HUES64 (cell line): ENCODE results near the gene SNX21.

Source experiments
- H3K27ac ChIP-seq: 2 replicates; pipeline ENCODE4 v1.7.0; 2013; ENCODE audit warnings: low read depth, low read length, inconsistent platforms
- H3K27me3 ChIP-seq: 2 replicates; pipeline ENCODE4 v1.6.1; 2013; ENCODE audit warnings: mild to moderate bottlenecking, low read length; ENCODE audit not compliant: insufficient read depth
- H3K36me3 ChIP-seq: 2 replicates; pipeline ENCODE4 v1.6.1; 2013; ENCODE audit warnings: mild to moderate bottlenecking, low read length; ENCODE audit not compliant: insufficient read depth
- H3K4me1 ChIP-seq: 2 replicates; pipeline ENCODE4 v1.6.1; 2013; ENCODE audit warnings: mild to moderate bottlenecking, low read length, moderate library complexity; ENCODE audit not compliant: insufficient read depth
- H3K4me3 ChIP-seq: 2 replicates; pipeline ENCODE4 v1.5.1; 2013; ENCODE audit warnings: mild to moderate bottlenecking, low read length, moderate library complexity
- H3K9ac ChIP-seq: 2 replicates; pipeline ENCODE4 v1.6.1; 2013; ENCODE audit warnings: mild to moderate bottlenecking, low read depth, low read length
- H3K9me3 ChIP-seq: 2 replicates; pipeline ENCODE4 v1.6.1; 2013; ENCODE audit warnings: low read depth, low read length; ENCODE audit not compliant: insufficient read depth
- WGBS: fragments of 150-250, 120-280 bp; methylation state at CpG from one replicate; pipeline ENCODE4 v1.1.7; 2013; ENCODE audit warnings: missing lambda C conversion rate; 5-methylcytosine and 5-hydroxymethylcytosine counted together

SNX21 gene

DNA sequence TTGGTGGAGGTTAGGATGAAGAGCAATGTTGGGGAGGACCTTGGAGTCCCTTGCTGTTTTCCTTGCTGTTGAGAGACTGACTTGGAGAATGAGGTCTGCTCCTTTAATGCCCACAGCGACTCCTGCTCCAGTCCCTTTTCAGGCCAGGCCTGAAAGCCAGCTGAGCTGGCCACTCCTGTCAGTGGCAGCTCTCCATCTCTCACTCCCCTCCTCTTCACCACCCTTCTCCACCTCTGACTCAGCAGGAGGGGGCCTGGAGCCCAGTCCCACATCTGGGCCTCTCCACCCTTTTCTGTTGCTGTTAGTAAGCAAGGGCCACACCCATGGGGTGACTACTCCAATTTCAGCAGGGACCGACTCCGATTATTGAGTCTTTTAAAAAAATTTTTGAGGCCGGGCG, 2.2 kb downstream of the SNX21 start:
- Histone ChIP-seq H3K27ac (no peak overlapping the region), H3K27me3 (no peaks in the 10 kb centered on the region), H3K36me3 (peaks cover 35% of the 10 kb centered on the region), H3K9ac (no peak overlapping the region), H3K4me1 (peaks cover 5% of the 10 kb centered on the region), H3K9me3 (no peaks in the 10 kb centered on the region), H3K4me3 (no peak overlapping the region)
- 92% methylated on average over 5 of the region's 5 CpGs for whole genome bisulfite sequencing

DNA sequence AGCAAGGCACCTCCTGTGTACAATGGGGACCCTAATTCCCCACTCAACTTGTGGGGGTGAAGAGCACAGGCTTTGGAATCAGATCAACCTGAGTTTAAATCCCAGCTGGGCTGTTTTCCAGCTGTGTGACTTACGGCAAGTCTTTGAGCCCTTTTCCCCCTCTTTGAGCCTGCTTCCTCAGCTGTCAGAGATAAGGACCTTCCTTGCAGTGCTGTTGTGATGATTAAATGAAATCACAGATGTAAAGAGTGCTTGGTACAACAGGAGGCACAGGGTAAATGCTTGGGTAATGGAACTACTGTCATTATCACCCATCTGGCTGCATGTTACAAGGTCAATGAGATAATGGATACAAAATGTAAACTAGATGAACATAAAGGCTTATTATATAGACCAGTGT, 3.2 kb downstream of the SNX21 start:
- WGBS = 82% methylated on average over 1 of the region's 1 CpG
- Histone ChIP-seq H3K4me3 (no peak overlapping the region), H3K36me3 (peaks cover 43% of the 10 kb centered on the region), H3K27me3 (no peaks in the 10 kb centered on the region), H3K9ac (no peak overlapping the region), H3K9me3 (no peaks in the 10 kb centered on the region), H3K4me1 (peaks cover 5% of the 10 kb centered on the region), H3K27ac (no peak overlapping the region)

DNA sequence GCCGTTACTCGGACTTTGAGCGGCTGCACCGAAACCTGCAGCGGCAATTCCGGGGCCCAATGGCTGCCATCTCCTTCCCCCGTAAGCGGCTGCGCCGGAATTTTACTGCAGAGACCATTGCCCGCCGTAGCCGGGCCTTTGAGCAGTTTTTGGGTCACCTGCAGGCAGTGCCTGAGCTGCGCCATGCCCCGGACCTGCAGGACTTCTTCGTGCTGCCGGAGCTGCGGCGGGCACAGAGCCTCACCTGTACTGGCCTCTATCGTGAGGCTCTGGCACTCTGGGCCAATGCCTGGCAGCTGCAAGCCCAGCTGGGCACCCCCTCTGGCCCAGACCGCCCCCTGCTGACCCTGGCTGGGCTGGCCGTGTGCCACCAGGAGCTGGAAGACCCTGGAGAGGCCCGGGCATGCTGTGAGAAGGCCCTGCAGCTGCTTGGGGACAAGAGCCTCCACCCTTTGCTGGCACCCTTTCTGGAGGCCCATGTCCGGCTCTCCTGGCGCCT, 7.2 kb downstream of the SNX21 start:
- no peak overlapping the region for H3K9ac ChIP-seq
- H3K27me3 ChIP-seq = no peaks in the 10 kb centered on the region
- H3K4me1 ChIP-seq = no peaks in the 10 kb centered on the region
- H3K9me3 ChIP-seq = no peaks in the 10 kb centered on the region
- H3K4me3 ChIP-seq = no peak overlapping the region
- H3K27ac ChIP-seq = no peak overlapping the region
- peaks cover 70% of the 10 kb centered on the region for H3K36me3 ChIP-seq
- WGBS = 93% methylated on average over 25 of the region's 25 CpGs

DNA sequence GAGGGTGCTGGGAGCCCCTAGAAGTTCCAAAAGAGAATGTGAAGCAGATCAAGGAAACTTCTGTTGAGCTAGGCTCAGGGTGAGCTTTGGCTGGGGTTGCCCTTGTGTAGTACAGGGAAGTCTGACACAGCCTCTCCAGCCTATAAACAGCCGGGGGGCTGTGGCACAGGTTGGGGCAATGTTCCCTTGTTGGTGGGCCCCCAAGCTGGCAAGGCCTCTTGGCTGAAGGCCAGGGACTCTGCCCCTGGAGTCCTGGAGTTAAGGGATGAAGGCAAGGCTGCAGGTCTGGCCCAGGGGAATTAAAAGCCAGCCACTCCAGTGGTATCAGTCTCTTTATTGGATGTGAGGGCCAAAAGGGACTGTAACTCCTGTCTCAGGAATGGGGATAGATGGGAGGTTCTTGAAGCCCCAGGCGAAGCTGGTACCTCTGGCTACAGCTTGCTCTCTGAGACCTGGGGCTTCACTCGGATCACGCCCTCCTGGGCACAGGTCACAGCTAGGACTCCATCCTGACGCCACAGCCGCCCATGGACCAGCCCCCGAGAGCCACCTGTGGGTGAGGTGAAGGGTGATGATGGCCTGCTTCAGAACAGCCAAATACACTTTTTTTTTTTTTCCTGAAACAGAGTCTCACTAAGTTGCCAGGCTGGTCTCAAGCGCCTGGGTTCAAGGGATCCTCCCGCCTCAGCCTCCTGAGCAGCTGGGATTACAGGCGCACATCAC, 8.0 kb downstream of the SNX21 start:
- 94% methylated on average over 10 of the region's 10 CpGs for WGBS

GRCh38 chr20:45842169-45842812, 8.7 kb downstream of the SNX21 start:
- no peaks in the 10 kb centered on the region for H3K4me1 ChIP-seq
- H3K9ac ChIP-seq = no peak overlapping the region
- H3K4me3 ChIP-seq = no peak overlapping the region
- peaks cover 68% of the 10 kb centered on the region for H3K36me3 ChIP-seq
- no peaks in the 10 kb centered on the region for H3K27me3 ChIP-seq
- H3K9me3 ChIP-seq = no peaks in the 10 kb centered on the region
- no peak overlapping the region for H3K27ac ChIP-seq
- 91% methylated on average over 5 of the region's 5 CpGs for WGBS

More for the DNA sequence above, 8.0 kb downstream of the SNX21 start:
- H3K36me3 ChIP-seq = peaks cover 74% of the 10 kb centered on the region
- no peaks in the 10 kb centered on the region for H3K4me1 ChIP-seq
- H3K9me3 ChIP-seq = no peaks in the 10 kb centered on the region
- H3K27me3 ChIP-seq = no peaks in the 10 kb centered on the region
- no peak overlapping the region for H3K4me3 ChIP-seq
- no peak overlapping the region for H3K27ac ChIP-seq
- H3K9ac ChIP-seq = no peak overlapping the region

DNA sequence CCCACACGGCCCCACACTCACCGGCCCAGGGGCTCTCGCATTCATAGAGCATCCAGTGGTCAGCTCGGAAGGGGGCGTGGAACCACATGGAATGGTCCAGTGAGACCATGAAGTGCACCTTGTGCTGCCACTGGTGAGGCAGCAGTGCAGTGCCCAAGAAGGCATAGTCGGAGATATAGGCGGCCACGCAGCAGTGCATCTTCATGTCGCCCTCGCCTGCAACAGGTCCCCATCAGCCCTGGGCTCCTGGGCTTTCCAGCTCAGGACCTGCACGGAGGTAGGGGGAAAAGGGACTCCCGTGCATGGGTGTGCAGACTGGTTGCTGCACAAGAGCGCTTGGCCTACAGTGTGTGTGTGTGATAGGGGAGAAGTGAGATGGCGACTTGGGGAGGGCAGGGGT, 9.9 kb downstream of the SNX21 start:
- peaks cover 67% of the 10 kb centered on the region for H3K36me3 ChIP-seq
- no peaks in the 10 kb centered on the region for H3K9me3 ChIP-seq
- 95% methylated on average over 13 of the region's 14 CpGs for WGBS
- H3K4me3 ChIP-seq = no peak overlapping the region
- no peak overlapping the region for H3K9ac ChIP-seq
- no peaks in the 10 kb centered on the region for H3K27me3 ChIP-seq
- no peak overlapping the region for H3K27ac ChIP-seq
- no peaks in the 10 kb centered on the region for H3K4me1 ChIP-seq

DNA sequence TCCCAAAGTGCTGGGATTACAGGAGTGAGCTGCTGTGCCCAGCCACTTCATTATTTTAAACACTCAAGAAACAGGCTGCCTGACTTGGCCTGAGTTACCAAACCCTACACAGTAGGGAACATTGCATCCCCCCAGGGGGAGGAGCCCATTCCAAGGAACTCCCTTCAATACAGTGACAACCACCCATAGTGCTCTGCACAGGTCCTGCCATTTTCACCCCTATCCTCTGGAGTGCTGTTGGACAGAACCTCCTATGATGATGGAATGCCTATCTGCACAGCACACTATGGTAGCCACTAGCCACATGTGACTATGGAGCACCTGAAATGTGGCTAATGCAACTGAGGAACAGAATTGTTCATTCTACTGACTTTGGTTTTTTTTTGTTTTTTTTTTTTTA, 11.9 kb downstream of the SNX21 start:
- Histone ChIP-seq H3K9ac (no peak overlapping the region), H3K27me3 (no peaks in the 10 kb centered on the region), H3K36me3 (peaks cover 59% of the 10 kb centered on the region), H3K9me3 (no peaks in the 10 kb centered on the region), H3K27ac (no peak overlapping the region), H3K4me1 (no peaks in the 10 kb centered on the region), H3K4me3 (no peak overlapping the region)

GRCh38 chr20:45848421-45848820, 14.8 kb downstream of the SNX21 start:
- 97% methylated on average over 8 of the region's 8 CpGs for WGBS
- Histone ChIP-seq H3K9ac (no peak overlapping the region), H3K36me3 (peaks cover 38% of the 10 kb centered on the region), H3K27ac (no peak overlapping the region), H3K4me1 (peaks cover 5% of the 10 kb centered on the region), H3K9me3 (no peaks in the 10 kb centered on the region), H3K27me3 (no peaks in the 10 kb centered on the region), H3K4me3 (no peak overlapping the region)

GRCh38 chr20:45848969-45849582, 15.5 kb downstream of the SNX21 start:
- Histone ChIP-seq H3K4me3 (no peak overlapping the region), H3K9ac (no peak overlapping the region), H3K27ac (no peak overlapping the region), H3K36me3 (peaks cover 32% of the 10 kb centered on the region), H3K9me3 (no peaks in the 10 kb centered on the region), H3K27me3 (no peaks in the 10 kb centered on the region), H3K4me1 (peaks cover 10% of the 10 kb centered on the region)
- 95% methylated on average over 8 of the region's 8 CpGs for WGBS

DNA sequence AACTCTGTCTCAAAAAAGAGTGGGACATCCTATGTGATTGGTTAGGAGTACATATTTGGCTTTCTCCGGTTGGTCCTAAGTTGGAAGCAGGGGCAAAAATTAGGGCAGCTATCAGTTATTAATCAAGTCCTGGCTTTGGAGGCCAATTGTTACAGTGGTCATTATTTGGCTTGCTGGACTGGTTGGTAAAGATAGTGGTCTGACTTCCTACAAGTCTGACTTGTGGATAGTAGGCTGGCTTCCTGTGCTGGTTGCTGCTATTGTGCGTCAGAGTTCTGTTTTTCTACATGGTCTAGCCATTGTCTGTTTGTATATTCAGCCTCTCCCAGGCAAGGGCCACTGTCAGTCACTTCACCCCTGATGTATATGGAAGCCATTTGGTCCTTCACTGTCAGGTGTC, 16.6 kb downstream of the SNX21 start:
- Histone ChIP-seq H3K36me3 (peaks cover 23% of the 10 kb centered on the region), H3K4me3 (no peak overlapping the region), H3K9ac (no peak overlapping the region), H3K27ac (no peak overlapping the region), H3K9me3 (no peaks in the 10 kb centered on the region), H3K27me3 (no peaks in the 10 kb centered on the region), H3K4me1 (peaks cover 20% of the 10 kb centered on the region)
- WGBS = 96% methylated on average over 2 of the region's 2 CpGs

- Histone ChIP-seq H3K9ac (no peak overlapping the region), H3K4me1 (peaks cover 20% of the 10 kb centered on the region), H3K4me3 (no peak overlapping the region), H3K9me3 (no peaks in the 10 kb centered on the region), H3K27me3 (no peaks in the 10 kb centered on the region), H3K36me3 (peaks cover 17% of the 10 kb centered on the region), H3K27ac (no peak overlapping the region)
- WGBS = 92% methylated on average over 1 of the region's 1 CpG
Measured at GRCh38 chr20:45850926-45851325, 17.3 kb downstream of the SNX21 start.
